Measurements from ENCODE around the gene TGFB2.

TGFB2 gene

GRCh38 chr1:218408135-218408534 is 63.0 kb downstream of the TGFB2 start:
- H3K27me3 Mint-ChIP-seq (ENCODE audit: low read depth, poor library complexity), result peaks cover 2% of the 10 kb centered on the region
- no peak for TF ChIP-seq CTCF (IDR thresholded peaks at IDR 0.05)
- no peaks in the 10 kb centered on the region for H3K9me3 Mint-ChIP-seq
- DNase-seq, result no peak
- peaks cover 15% of the 10 kb centered on the region for H3K4me1 Mint-ChIP-seq
- H3K36me3 Mint-ChIP-seq (ENCODE audit: low read depth), result peaks cover 35% of the 10 kb centered on the region
- H3K4me3 Mint-ChIP-seq, result no peak overlapping the region
- no peak overlapping the region for H3K27ac Mint-ChIP-seq

- Mint-ChIP-seq H3K27ac (no peak overlapping the region), H3K9me3 (no peaks in the 10 kb centered on the region), H3K27me3 (ENCODE audit: low read depth, poor library complexity) (no peaks in the 10 kb centered on the region), H3K4me1 (peaks cover 7% of the 10 kb centered on the region), H3K36me3 (ENCODE audit: low read depth) (peaks cover 27% of the 10 kb centered on the region), H3K4me3 (no peak overlapping the region)
- DNase-seq, result peak; percentile 5
- no peak for TF ChIP-seq CTCF (IDR thresholded peaks at IDR 0.05)
These were observed 63.8 kb downstream of the TGFB2 start for GRCh38 chr1:218408942-218409341.

GRCh38 chr1:218409946-218410510 is 64.9 kb downstream of the TGFB2 start:
- Mint-ChIP-seq H3K4me1 (peaks cover 7% of the 10 kb centered on the region), H3K27ac (no peak overlapping the region)

GRCh38 chr1:218411101-218411500 is 66.0 kb downstream of the TGFB2 start:
- no peak overlapping the region for H3K27ac Mint-ChIP-seq
- TF ChIP-seq CTCF (IDR thresholded peaks at IDR 0.05), result no peak
- no peak overlapping the region for H3K4me3 Mint-ChIP-seq
- peaks cover 4% of the 10 kb centered on the region for H3K9me3 Mint-ChIP-seq
- H3K36me3 Mint-ChIP-seq (ENCODE audit: low read depth), result peaks cover 15% of the 10 kb centered on the region
- no peaks in the 10 kb centered on the region for H3K27me3 Mint-ChIP-seq (ENCODE audit: low read depth, poor library complexity)
- no peak for DNase-seq
- peaks cover 7% of the 10 kb centered on the region for H3K4me1 Mint-ChIP-seq

More at GRCh38 chr1:218409946-218410510, 64.9 kb downstream of the TGFB2 start:
- Mint-ChIP-seq H3K36me3 (ENCODE audit: low read depth) (peaks cover 25% of the 10 kb centered on the region), H3K4me3 (no peak overlapping the region), H3K27me3 (ENCODE audit: low read depth, poor library complexity) (no peaks in the 10 kb centered on the region), H3K9me3 (no peaks in the 10 kb centered on the region)
- DNase-seq, result no peak
- TF ChIP-seq CTCF (IDR thresholded peaks at IDR 0.05), result no peak

- no peak for TF ChIP-seq CTCF (IDR thresholded peaks at IDR 0.05)
- Mint-ChIP-seq H3K4me1 (peaks cover 7% of the 10 kb centered on the region), H3K36me3 (ENCODE audit: low read depth) (peaks cover 18% of the 10 kb centered on the region), H3K27ac (no peak overlapping the region), H3K4me3 (no peak overlapping the region), H3K27me3 (ENCODE audit: low read depth, poor library complexity) (no peaks in the 10 kb centered on the region), H3K9me3 (peaks cover 13% of the 10 kb centered on the region)
- no peak for DNase-seq
These were observed 67.0 kb downstream of the TGFB2 start for GRCh38 chr1:218412171-218412570.

- H3K4me3 Mint-ChIP-seq, result no peak overlapping the region
- no peaks in the 10 kb centered on the region for H3K27me3 Mint-ChIP-seq (ENCODE audit: low read depth, poor library complexity)
- no peak for TF ChIP-seq CTCF (IDR thresholded peaks at IDR 0.05)
- H3K27ac Mint-ChIP-seq, result no peak overlapping the region
- H3K9me3 Mint-ChIP-seq, result peaks cover 22% of the 10 kb centered on the region
- no peak for DNase-seq
- peaks cover 5% of the 10 kb centered on the region for H3K4me1 Mint-ChIP-seq
- peaks cover 23% of the 10 kb centered on the region for H3K36me3 Mint-ChIP-seq (ENCODE audit: low read depth)
These were observed 68.0 kb downstream of the TGFB2 start for GRCh38 chr1:218413179-218413578.
